Stimulated activated CD4-positive, alpha-beta T cell treated with anti-CD3 and anti-CD28 coated beads, Interleukin-15, amount 100 ng/mL, for 24 hours (primary cell): ENCODE measurements around the gene TTC36.
"Not testable (repeated sequence)": the region's sequence is repeated elsewhere in the genome, so short reads cannot be mapped to it uniquely, and the experiment has no call there.

Experiments
- DNase-seq: peaks from one replicate; pipeline ENCODE4 v3.0.0-alpha.2; 2020

The TTC36 gene, protein sequence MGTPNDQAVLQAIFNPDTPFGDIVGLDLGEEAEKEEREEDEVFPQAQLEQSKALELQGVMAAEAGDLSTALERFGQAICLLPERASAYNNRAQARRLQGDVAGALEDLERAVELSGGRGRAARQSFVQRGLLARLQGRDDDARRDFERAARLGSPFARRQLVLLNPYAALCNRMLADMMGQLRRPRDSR

GRCh38 chr11:118527109-118527508, at the start of gene TTC36:
Gene TTC36, plus strand, starts transcription at chr11:118527474. Its CDS starts 21 bp downstream, at chr11:118527495.
- DNase-seq, result no peak

DNA sequence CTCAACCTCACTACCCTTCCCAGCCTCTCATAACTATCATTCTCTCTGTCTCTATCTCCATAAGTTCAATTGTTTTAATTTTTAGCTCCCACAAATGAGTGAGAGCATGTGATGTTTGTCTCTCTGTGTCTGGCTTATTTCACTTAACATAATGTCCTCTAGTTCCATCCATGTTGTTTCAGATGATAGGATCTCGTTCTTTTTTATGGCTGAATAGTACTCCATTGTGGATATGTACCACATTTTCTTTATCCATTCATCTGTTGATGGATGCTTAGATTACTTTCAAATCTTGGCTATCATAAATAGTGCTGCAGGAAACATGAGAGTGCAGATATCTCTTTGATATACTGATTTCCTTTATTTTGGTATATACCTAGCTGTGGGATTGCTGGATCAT, 46.0 kb upstream of the TTC36 start:
- DNase-seq, result not testable (repeated sequence)

- DNase-seq, result no peak
Measured at GRCh38 chr11:118484405-118484804, 42.9 kb upstream of the TTC36 start.

GRCh38 chr11:118485273-118485672, 42.0 kb upstream of the TTC36 start:
- no peak for DNase-seq

GRCh38 chr11:118488480-118489109, 38.7 kb upstream of the TTC36 start:
- peak; percentile 82 for DNase-seq

GRCh38 chr11:118491041-118491440, 36.2 kb upstream of the TTC36 start:
- DNase-seq, result no peak

- no peak for DNase-seq
Measured at GRCh38 chr11:118497831-118498230, 29.4 kb upstream of the TTC36 start.

DNA sequence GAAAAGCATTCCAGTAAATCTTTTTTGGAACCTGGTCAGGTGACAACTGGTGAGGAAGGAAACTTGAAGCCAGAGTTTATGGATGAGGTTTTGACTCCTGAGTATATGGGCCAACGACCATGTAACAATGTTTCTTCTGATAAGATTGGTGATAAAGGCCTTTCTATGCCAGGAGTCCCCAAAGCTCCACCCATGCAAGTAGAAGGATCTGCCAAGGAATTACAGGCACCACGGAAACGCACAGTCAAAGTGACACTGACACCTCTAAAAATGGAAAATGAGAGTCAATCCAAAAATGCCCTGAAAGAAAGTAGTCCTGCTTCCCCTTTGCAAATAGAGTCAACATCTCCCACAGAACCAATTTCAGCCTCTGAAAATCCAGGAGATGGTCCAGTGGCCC, 24.1 kb upstream of the TTC36 start:
- no peak for DNase-seq

- DNase-seq, result no peak
Measured at GRCh38 chr11:118511601-118512000, 15.7 kb upstream of the TTC36 start.

GRCh38 chr11:118514103-118514502, 13.2 kb upstream of the TTC36 start:
- no peak for DNase-seq

GRCh38 chr11:118519549-118519948, 7.7 kb upstream of the TTC36 start:
- no peak for DNase-seq

GRCh38 chr11:118521892-118522311, 5.4 kb upstream of the TTC36 start:
- no peak for DNase-seq

- DNase-seq, result no peak
Measured at GRCh38 chr11:118522571-118523072, 4.7 kb upstream of the TTC36 start.

GRCh38 chr11:118524356-118524755, 2.9 kb upstream of the TTC36 start:
- no peak for DNase-seq

DNA sequence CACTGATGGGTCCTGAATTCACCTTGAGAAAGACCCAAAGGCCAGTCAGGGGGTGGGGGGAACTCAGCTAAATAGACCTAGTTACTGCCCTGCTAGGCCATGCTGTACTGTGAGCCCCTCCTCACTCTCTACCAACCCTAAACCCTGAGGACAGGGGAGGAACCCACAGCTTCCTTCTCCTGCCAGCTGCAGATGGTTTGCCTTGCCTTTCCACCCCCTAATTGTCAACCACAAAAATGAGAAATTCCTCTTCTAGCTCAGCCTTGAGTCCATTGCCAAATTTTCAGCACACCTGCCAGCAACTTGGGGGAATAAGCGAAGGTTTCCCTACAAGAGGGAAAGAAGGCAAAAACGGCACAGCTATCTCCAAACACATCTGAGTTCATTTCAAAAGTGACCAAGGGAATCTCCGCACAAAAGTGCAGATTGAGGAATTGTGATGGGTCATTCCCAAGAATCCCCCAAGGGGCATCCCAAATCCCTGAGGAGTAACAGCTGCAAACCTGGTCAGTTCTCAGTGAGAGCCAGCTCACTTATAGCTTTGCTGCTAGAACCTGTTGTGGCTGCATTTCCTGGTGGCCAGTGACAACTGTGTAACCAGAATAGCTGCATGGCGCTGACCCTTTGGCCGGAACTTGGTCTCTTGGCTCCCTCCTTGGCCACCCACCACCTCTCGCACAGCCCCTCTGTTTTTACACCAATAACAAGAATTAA, 2.4 kb upstream of the TTC36 start:
- DNase-seq, result no peak

- DNase-seq, result no peak
Measured at GRCh38 chr11:118526688-118527087, 586 bp upstream of the TTC36 start.

DNA sequence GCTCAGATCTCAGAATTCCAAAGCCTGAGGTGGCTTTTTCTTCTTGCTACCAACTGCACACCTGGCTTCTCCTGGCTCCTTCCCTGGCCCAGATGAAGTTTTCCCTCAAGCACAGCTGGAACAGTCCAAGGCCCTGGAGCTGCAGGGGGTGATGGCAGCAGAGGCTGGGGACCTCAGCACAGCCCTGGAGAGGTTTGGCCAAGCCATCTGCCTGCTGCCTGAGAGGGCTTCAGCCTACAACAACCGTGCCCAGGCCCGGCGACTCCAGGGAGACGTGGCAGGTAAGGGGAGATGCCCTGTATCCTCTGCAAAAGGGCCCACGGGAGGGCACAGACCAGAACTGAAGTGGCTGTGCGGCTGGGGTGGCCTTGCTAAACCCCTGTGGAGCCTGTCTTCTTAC, 1.2 kb downstream of the TTC36 start:
- no peak for DNase-seq

DNA sequence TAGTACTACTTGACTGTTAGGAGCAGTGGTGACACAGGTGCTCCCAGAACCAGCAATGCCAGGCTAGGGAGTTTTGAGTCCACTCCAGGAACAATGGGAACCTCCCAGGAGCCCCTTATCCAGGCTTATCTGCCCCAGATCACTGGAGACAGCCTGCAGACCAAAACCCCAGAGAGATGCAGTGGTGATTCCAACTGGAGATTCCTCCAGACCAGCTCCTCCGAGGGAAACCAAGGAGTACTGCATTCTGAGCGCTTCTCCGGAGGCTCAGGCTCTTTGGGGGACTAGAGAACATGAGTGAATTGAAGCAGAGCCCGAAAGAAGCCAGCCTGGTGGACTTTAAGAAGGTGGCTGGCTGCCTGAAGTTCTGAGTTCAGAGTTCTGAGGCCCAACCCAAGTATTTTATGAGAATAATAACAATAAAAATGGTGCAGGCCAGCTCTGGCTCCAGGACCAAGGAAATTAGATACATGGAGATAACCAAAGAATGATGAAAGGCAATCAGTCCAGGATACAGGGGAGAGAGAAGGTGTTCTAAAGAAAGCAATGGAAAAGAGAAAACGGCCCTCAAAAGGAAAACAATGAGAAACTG, 2.4 kb downstream of the TTC36 start:
- DNase-seq, result no peak

- DNase-seq, result no peak
Measured at GRCh38 chr11:118530180-118530682, 3.0 kb downstream of the TTC36 start.

GRCh38 chr11:118530683-118531596, 3.7 kb downstream of the TTC36 start, which contains the start of gene TMEM25:
Gene TMEM25, plus strand, starts transcription at chr11:118531192. Its CDS starts 610 bp downstream, at chr11:118531802.
- DNase-seq, result peak; percentile 87

GRCh38 chr11:118531597-118532084, 4.4 kb downstream of the TTC36 start:
- DNase-seq, result no peak

GRCh38 chr11:118532091-118532490, 4.8 kb downstream of the TTC36 start:
- DNase-seq, result no peak
